SKM-1 (cell line): ENCODE measurements around the gene FOXO3.
"Not testable (repeated sequence)": the region's sequence is repeated elsewhere in the genome, so short reads cannot be mapped to it uniquely, and the experiment has no call there.

ENCODE experiments used
- DNase-seq: peaks from one replicate; lab custom pipeline; 2025; ENCODE audit not compliant: unreplicated experiment; lab: John Stamatoyannopoulos, UW

The FOXO3 gene

GRCh38 chr6:108681721-108682120 is 121.0 kb downstream of the FOXO3 start:
- not testable (repeated sequence) for DNase-seq

- DNase-seq, result not testable (repeated sequence)
Observed at GRCh38 chr6:108682383-108683119, 121.8 kb downstream of the FOXO3 start.

GRCh38 chr6:108683976-108684375 is 123.3 kb downstream of the FOXO3 start:
- DNase-seq, result not testable (repeated sequence)

- no peak for DNase-seq
Observed at GRCh38 chr6:108684771-108685329, 124.1 kb downstream of the FOXO3 start.

- no peak for DNase-seq
Observed at GRCh38 chr6:108685970-108686369, 125.3 kb downstream of the FOXO3 start.

GRCh38 chr6:108686896-108687295 is 126.2 kb downstream of the FOXO3 start:
- DNase-seq, result no peak

- no peak for DNase-seq
Observed at GRCh38 chr6:108687921-108688320, 127.2 kb downstream of the FOXO3 start.

GRCh38 chr6:108689272-108690161 is 128.8 kb downstream of the FOXO3 start:
- DNase-seq, result peak; percentile 93

DNA sequence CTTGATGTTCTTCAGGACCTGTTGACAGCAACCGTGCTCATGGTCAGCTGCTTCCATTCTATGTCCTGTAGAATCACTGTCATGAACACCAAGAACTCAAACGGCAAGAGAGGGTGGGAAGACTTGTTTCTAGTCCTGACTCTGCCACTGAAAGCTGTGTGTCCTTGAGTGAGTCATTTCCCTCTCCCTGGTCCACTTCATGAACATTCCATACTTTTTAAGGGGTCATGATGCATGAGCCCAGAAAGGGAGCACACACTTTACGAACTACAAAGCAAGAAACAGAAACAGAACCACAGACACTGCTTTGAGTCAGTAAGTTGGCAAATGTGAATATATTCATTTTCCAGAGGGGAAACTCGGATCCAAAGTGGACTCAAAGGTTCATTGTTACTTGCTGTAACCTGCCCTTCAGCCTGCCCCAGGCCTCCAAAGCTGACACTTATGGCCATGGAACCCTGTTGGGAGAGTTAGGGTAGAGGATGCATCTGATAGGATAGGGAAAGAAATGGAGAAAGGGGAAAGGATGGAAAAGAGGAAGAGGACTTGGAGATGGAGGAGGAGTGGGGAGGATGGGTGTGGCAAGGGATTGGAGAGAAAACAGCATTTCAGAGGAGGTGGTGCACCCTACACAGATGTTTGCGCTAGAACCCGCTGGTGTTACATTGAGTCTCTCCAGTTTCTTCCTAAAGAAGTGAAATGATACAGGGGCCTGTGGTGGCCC is 129.8 kb downstream of the FOXO3 start:
- no peak for DNase-seq

DNA sequence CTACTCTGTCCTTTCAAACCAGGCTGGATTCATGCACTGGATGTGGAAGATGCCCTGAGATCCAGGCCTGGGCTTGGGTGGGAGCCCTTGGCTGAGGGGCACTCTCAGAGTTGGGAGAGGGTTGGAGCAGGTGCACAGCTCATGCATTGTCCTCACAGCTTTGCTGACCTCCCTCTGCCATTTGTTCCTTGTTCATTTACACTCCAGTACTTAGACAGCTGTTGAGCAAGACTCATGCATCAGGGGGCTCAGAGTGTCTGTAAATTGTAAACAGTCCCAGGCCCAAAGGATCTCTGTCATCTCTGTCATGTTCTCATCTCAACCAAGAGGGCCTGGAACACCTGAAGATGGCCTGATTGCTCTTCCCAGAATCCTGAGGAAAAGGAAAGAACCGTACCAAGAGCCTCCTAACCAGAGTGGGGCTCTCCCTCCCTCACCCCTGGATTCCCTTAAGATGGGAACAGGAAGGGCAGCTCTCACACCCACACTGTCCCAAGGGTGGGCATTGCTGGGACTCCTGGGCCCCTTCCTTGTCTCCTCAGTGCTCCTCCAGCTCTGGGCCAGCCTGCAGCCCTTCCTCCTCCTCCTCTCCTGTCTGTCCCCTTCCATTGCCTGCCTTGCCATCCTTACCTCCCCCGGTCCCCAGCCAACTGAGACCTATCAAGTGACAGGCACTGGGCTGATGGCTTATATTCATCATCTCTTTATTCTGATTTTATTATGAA is 132.9 kb downstream of the FOXO3 start:
- no peak for DNase-seq

GRCh38 chr6:108694816-108695215 is 134.1 kb downstream of the FOXO3 start:
- no peak for DNase-seq

- no peak for DNase-seq
Observed at GRCh38 chr6:108697561-108698161, 136.9 kb downstream of the FOXO3 start.

DNA sequence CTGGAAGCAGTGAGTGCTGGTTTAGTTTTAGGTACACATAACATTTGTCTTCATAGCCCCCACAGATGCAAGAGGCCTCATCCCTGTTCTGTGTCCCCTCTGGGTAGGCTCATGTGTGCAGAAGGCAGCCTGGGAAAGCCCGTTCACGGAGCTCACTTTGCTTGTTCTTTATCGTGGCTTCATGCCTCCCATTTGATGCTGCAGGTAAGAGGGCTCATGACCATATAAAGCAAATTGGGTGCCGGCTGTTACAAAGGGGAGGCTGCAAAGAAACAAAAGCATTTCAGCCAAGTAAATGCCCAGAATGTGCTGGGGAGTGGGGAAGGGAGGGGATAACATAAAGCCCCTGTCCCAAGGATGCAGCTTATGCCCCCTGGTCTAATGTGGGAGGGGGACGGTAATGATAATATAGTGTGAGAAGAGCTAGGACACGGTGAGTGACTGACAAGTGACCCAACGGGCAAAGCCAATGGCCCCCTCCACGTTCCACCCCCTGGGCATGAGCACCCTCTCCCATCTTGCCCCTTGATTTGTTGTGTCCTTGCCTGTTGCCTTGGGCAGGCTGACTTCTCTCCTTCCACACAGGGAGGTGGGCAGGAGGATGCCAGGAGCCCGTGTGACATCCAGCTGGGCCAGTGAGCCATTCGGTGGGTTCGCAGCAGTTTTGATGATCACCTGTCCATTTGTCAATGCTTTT is 138.0 kb downstream of the FOXO3 start:
- DNase-seq, result no peak

DNA sequence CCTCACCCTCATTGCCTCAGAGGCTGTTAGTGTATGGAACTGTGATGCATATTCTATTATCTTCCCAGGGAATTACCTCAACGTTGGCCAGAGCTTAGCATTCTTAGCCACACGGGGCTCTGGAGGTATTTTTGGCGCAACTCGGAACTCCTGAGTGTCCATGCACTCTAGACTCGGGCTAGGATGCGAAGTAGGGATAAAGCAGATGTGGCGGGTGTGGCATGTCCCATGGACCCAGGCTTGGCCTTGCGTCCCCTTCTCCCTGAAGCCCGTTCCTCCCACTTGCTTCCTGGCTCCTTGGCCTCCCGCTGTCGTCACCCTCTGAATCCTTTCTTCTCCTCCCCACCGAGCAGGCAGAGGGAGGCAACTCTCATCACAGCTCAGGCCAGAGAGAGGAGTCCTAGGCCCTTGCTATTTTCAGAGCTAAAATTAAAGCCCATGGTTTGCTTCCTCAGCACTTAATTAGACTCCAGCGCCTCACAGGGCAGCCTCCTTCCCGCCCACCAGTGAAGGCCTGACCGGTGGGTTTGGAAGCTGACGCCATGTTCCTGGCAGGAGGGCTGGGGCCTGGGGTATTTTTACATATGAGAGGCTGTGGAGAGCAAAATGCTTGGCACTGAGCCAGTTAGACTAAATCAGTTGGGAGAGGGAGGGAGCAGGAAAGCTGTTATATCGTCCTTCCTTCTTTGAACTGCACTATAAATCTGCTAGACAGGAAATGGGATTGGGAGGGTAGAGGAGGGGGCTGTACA is 138.7 kb downstream of the FOXO3 start:
- DNase-seq, result no peak

DNA sequence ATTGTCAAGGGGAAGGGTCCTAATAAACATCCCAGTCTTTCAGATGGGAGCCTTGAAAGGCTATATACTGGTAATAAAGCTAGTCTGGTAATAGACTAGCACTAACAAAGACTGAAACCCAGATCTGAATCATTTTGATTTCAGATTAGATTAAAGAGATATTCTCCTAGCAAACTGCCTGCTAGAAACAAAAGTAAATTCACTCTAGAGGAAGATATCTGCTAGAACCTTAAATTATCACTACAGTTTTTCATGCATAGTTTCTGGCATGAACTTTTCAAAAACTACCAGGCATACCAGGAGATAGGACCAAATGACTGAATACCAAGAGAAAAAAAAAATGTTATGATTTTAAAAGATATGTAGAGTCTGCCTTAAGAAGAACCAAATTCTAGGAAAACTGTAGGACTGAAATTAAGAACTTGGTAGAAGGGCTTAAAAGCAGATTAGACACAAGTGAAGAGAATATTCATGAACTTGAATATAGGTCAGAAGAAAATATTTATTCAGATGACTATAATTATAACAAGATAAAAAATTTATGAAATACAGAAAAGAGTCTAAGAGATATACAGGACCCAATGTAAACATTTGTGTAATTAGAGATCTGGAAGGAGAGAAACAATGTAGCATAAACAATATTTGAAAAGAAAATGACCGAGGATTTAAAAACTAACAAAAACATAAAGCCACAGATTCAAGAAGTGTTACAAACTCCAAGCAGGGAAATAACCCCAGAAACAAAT is 141.6 kb downstream of the FOXO3 start:
- DNase-seq, result no peak

- DNase-seq, result no peak
Observed at GRCh38 chr6:108706649-108707048, 145.9 kb downstream of the FOXO3 start.

DNA sequence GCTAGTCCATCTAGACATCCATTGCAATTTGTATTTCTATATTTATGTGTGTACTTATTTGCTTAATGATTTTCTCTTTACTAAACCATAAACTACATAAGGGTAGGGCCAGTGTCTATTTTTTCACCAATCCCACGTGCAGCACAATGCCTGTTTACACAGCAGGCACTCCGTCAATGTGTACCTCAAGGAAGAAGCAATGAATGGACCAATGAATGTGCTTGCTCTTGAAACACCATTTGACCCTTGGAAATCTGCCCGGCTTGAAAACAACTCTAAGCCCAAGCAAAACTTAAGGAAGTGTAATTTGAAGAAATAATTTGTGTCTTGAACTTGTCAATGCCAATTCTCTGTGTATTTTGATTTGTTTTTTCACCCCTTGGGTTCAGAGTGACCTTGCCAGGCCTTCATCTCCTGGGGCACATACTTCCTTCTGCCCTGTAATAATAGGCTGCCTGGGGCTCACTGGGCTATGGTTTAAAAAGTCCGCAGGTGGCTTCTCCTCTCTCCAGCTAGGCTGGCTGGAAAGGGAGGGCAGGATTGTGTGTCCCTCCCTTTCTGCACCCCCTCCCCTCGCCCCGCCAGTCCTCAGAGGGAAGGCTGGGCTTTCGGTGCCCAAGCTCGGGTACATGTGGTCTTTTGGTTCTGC is 146.7 kb downstream of the FOXO3 start:
- no peak for DNase-seq

DNA sequence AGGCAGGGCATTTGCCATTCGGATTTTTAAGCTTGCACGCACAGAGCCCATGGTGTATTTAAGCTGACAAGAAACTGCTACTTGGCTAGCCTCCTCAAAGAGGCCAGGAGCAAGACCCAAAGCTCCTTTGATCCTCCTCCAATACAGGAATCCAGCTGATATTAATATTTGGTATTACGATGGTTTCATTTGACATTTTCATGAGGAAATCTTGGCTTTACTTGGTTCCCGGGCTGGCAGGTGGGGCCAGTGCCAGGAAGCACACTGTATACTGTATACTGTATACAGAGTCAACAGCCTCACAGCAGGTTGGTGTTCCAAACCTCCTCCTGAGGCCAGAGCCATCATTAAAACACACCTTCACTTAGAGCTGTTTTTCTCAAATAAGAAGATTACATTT is 149.3 kb downstream of the FOXO3 start:
- no peak for DNase-seq
